Measurements from ENCODE around the gene ZGLP1. TPM values are rescaled to one million over a fixed set of nuclear protein-coding genes. Genes with fewer than 3 reads are reported as not detected.

The ZGLP1 gene
- 1.6 TPM for total RNA-seq

DNA sequence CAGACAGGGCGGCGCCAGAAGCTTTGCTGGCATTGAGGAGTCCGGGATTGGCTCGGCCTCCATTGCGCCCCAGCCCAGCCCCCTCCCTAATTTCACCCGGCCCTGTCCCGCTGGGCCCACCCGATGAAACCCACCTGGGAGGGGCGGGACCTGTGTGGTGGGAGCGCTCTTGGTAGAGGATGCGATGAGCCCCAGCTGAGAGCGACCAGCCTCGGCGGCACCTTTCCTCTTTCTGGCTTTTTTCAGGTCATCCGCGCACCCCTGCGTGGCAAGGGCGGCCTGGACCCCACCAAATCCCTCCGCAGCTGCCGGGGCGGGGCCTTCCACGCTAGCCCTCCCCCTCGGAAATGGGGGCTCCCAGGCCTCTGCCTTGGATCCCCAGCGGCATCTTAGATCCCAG is at the start of gene ZGLP1:
TSS of gene ZGLP1 (minus strand) at position 393 of the 400 bp plus-strand sequence.

GRCh38 chr19:10339380-10339960 is 29.9 kb upstream of the ZGLP1 start, which contains the start of gene ICAM3:
ICAM3 (minus strand) TSS chr19:10339624; CDS start chr19:10339614, 10 bp downstream.

DNA sequence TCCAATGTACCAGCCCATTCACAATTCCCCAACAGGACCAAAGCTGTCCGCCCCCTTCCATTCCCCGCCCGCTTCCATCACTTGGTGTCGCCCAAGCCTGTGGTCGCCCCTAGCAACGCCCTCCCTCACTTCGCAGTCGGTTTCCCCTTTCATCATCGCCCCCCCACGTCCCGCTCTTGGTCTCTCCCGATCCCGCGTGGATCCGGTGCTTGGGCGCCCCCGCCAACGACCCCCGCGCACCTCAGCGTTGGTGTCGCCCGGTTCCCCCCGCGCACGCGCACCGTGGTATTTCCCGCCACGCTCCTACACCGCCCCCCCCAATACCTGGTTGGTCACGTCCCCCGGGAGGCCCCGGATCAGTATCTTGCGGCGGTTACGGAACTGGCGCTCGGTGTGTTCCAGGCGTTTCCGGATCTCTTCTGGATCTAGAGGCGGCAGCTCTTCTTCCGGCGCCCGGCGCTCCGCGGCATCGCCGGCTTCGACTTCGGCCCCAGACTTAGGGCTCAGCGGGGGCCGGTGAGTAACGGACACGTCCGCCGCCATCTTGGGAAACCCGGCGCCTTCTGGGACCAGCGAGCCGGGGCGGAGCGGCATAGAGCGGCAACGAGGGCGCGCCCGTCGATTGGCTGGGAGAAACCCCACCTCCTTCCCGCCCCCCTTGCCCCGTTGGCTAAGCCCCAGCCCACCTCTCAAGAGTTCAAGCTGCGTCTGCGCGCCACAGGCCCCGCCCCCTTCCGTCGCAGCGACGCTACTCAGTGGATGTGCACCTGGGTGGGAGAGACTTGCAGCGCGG is 23.5 kb upstream of the ZGLP1 start, which contains the start of gene RAVER1:
TSS of gene RAVER1 (minus strand) at position 565 of the 793 bp plus-strand sequence. CDS start at position 543, 22 bp downstream.

DNA sequence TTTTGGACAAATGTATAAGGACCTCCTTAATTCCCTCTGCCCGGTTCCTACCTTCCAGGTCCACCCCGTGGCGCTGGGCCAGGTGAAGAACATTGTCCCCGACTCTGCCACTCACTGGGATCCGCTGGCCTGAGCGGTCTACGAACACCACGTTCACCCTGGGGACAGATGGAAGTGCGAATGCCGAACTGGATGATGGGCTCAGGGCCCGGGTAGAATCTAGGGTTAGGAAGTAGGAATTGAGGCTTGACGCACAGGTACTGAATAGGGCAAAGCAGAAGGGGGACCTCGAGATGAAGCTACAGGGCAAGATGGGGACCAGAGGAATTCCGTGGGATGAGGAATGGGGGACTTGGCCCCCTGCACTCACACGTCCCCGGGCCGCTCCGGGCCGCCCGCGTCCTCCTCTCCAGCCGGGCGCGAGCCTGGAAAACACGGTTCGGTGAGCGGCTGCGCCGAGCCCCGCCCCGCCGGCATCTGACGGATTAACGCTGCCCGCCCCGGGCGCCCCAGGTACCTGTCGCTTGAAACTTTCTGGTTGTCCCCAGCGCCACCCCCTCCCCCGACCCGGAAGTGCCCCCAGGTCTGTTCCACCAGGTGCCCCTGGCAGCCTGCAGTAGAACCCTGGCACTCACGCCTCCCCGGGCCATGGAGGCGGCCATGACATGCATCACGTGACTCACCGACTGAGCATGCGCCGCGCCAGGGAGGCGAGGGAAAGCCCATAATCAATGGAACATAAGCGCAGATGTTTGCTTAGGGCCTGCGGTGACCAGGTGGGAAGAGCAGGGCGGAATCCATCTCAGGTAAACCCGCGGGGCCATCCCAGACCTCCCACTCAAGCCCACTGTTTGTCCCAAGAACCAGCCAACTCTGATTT is 6.0 kb upstream of the ZGLP1 start, which contains the start of gene FDX2:
TSS of gene FDX2 (minus strand) at position 681 of the 880 bp plus-strand sequence. CDS start at position 662, 19 bp downstream.

DNA sequence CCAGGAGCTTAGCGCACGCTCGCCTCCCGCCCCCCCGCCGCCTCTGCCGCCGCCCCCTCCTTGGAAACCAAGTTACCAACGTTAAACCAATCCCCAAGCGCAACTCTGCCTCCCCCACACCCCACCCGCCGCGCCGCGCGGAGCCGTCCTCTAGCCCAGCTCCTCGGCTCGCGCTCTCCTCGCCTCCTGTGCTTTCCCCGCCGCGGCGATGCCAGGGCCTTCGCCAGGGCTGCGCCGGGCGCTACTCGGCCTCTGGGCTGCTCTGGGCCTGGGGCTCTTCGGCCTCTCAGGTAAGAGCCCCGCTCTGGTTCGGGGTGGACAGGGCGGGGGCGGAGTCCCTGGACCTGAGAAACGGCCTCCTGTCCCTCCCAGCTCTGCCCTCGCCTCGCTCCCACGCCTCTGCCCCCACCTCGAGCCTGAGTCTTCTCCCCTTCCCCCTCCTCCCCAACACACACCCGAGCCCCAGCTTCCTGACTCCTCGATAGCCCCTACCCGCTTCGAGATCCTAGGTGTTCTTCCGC is 19.7 kb downstream of the ZGLP1 start, which contains the start of gene ICAM5:
TSS of gene ICAM5 (plus strand) at position 117 of the 521 bp plus-strand sequence. CDS start at position 209, 92 bp downstream.

DNA sequence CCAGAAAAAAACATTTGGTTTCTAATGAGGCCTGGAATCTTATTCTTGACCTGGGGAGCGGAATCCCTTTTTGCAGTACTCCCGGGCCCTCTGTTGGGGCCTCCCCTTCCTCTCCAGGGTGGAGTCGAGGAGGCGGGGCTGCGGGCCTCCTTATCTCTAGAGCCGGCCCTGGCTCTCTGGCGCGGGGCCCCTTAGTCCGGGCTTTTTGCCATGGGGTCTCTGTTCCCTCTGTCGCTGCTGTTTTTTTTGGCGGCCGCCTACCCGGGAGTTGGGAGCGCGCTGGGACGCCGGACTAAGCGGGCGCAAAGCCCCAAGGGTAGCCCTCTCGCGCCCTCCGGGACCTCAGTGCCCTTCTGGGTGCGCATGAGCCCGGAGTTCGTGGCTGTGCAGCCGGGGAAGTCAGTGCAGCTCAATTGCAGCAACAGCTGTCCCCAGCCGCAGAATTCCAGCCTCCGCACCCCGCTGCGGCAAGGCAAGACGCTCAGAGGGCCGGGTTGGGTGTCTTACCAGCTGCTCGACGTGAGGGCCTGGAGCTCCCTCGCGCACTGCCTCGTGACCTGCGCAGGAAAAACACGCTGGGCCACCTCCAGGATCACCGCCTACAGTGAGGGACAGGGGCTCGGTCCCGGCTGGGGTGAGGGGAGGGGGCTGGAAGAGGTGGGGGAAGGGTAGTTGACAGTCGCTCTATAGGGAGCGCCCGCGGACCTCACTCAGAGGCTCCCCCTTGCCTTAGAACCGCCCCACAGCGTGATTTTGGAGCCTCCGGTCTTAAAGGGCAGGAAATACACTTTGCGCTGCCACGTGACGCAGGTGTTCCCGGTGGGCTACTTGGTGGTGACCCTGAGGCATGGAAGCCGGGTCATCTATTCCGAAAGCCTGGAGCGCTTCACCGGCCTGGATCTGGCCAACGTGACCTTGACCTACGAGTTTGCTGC is 22.5 kb downstream of the ZGLP1 start, which contains the start of gene ICAM4:
TSS of gene ICAM4 (plus strand) at position 153 of the 935 bp plus-strand sequence. CDS start at position 211, 58 bp downstream.

GRCh38 chr19:10270616-10271394 is 38.8 kb downstream of the ZGLP1 start, which contains the start of gene ICAM1:
ICAM1 (plus strand) TSS chr19:10271120; CDS start chr19:10271160, 40 bp downstream.

Small RNAs within 50 kb of the gene (small RNA-seq; reads per million reads assigned to genes)
- not detected for gene AC011511.1
- gene AC011511.4, result not detected

Other genes with a start within 250 kb of the ZGLP1 start
- 7.8 TPM for gene SHFL, start 223.5 kb downstream of the ZGLP1 start, total RNA-seq
- 0.69 TPM for gene ANGPTL6, start 207.1 kb downstream of the ZGLP1 start, total RNA-seq
- gene PPAN, start 203.5 kb downstream of the ZGLP1 start, total RNA-seq, result 18.5 TPM
- 6.5 TPM for gene P2RY11, start 198.1 kb downstream of the ZGLP1 start, total RNA-seq
- 101 TPM for gene EIF3G, start 189.9 kb downstream of the ZGLP1 start, total RNA-seq
- 35.1 TPM for gene DNMT1, start 114.9 kb downstream of the ZGLP1 start, total RNA-seq
- gene S1PR2, start 78.5 kb downstream of the ZGLP1 start, total RNA-seq, result 4.4 TPM
- gene MRPL4, start 57.6 kb downstream of the ZGLP1 start, total RNA-seq, result 15.7 TPM
- gene ICAM1, start 38.7 kb downstream of the ZGLP1 start, total RNA-seq, result 1.8 TPM
- gene ICAM4, start 22.9 kb downstream of the ZGLP1 start, total RNA-seq, result 0.46 TPM
- 2.5 TPM for gene ICAM5, start 19.9 kb downstream of the ZGLP1 start, total RNA-seq
- 21.0 TPM for gene FDX2, start 6.2 kb upstream of the ZGLP1 start, total RNA-seq
- gene RAVER1, start 23.7 kb upstream of the ZGLP1 start, total RNA-seq, result 4.8 TPM
- 1.4 TPM for gene ICAM3, start 29.8 kb upstream of the ZGLP1 start, total RNA-seq
- 40.6 TPM for gene TYK2, start 70.8 kb upstream of the ZGLP1 start, total RNA-seq
- gene CDC37, start 93.7 kb upstream of the ZGLP1 start, total RNA-seq, result 62.1 TPM
- gene PDE4A, start 110.7 kb upstream of the ZGLP1 start, total RNA-seq, result 9.0 TPM
- gene KEAP1, start 193.5 kb upstream of the ZGLP1 start, total RNA-seq, result 36.9 TPM
- not detected for gene S1PR5, start 207.6 kb upstream of the ZGLP1 start, total RNA-seq
- 15.9 TPM for gene ATG4D, start 234.1 kb upstream of the ZGLP1 start, total RNA-seq